GM18907 (cell line): ENCODE measurements around the gene HCAR2.
"Not testable (repeated sequence)": the region's sequence is repeated elsewhere in the genome, so short reads cannot be mapped to it uniquely, and the experiment has no call there.

Experiments used
- ATAC-seq: cut with Tn5 transposase; IDR thresholded peaks from one replicate; pipeline ENCODE4 v1.9.1; 2021; ENCODE audit warnings: mild to moderate bottlenecking, moderate library complexity; ENCODE audit not compliant: unreplicated experiment

HCAR2 gene

GRCh38 chr12:122669397-122670070 lies 33.6 kb downstream of the HCAR2 start:
- ATAC-seq, result no peak

GRCh38 chr12:122668268-122668667 lies 34.9 kb downstream of the HCAR2 start:
- ATAC-seq, result no peak

GRCh38 chr12:122665759-122666158 lies 37.4 kb downstream of the HCAR2 start:
- ATAC-seq, result no peak

GRCh38 chr12:122665349-122665748 lies 37.8 kb downstream of the HCAR2 start:
- no peak for ATAC-seq

GRCh38 chr12:122661938-122662337 lies 41.2 kb downstream of the HCAR2 start:
- ATAC-seq, result no peak

GRCh38 chr12:122661246-122661645 lies 41.9 kb downstream of the HCAR2 start:
- no peak for ATAC-seq

GRCh38 chr12:122659579-122659978 lies 43.6 kb downstream of the HCAR2 start:
- no peak for ATAC-seq

GRCh38 chr12:122656298-122656697 lies 46.9 kb downstream of the HCAR2 start:
- ATAC-seq, result no peak

GRCh38 chr12:122653291-122653690 lies 49.9 kb downstream of the HCAR2 start:
- not testable (repeated sequence) for ATAC-seq

GRCh38 chr12:122651520-122652224 lies 51.5 kb downstream of the HCAR2 start:
- no peak for ATAC-seq
